Ishikawa (cell line): ENCODE measurements around the gene S100A16.

ENCODE experiments used
- CEBPB ChIP-seq: IDR thresholded peaks from 2 replicates; pipeline ENCODE4 v1.6.1; 2012
- CREB1 ChIP-seq: IDR thresholded peaks from 2 replicates; pipeline ENCODE4 v1.6.1; 2012; ENCODE audit warnings: low read depth
- EGR1 ChIP-seq: IDR thresholded peaks from 2 replicates; pipeline ENCODE4 v1.6.1; 2012
- EP300 ChIP-seq: IDR thresholded peaks from 2 replicates; pipeline ENCODE4 v1.6.1; 2012; ENCODE audit warnings: borderline replicate concordance
- FOXM1 ChIP-seq: IDR thresholded peaks from 2 replicates; pipeline ENCODE4 v1.6.1; 2012; ENCODE audit warnings: low read depth, borderline replicate concordance
- MAX ChIP-seq: IDR thresholded peaks from 2 replicates; pipeline ENCODE4 v1.6.1; 2012
- NFIC ChIP-seq: IDR thresholded peaks from 2 replicates; pipeline ENCODE4 v1.6.1; 2012
- RAD21 ChIP-seq: IDR thresholded peaks from 2 replicates; pipeline ENCODE4 v1.6.1; 2012; ENCODE audit warnings: low read depth
- REST ChIP-seq: IDR thresholded peaks from 2 replicates; pipeline ENCODE4 v1.6.1; 2012; ENCODE audit warnings: low read depth, mild to moderate bottlenecking
- TAF1 ChIP-seq: IDR thresholded peaks from 2 replicates; pipeline ENCODE4 v1.6.1; 2012; ENCODE audit warnings: low read depth, mild to moderate bottlenecking
- TCF12 ChIP-seq: IDR thresholded peaks from 2 replicates; pipeline ENCODE4 v1.6.1; 2012; ENCODE audit warnings: low read depth
- TEAD4 ChIP-seq: IDR thresholded peaks from 2 replicates; pipeline ENCODE4 v1.6.1; 2012
- USF1 ChIP-seq: IDR thresholded peaks from 2 replicates; pipeline ENCODE4 v1.6.1; 2012
- YY1 ChIP-seq: IDR thresholded peaks from 2 replicates; pipeline ENCODE4 v1.6.1; 2012; ENCODE audit warnings: low read depth
- ZBTB7A ChIP-seq: IDR thresholded peaks from 2 replicates; pipeline ENCODE4 v1.6.1; 2012; ENCODE audit warnings: low read depth

The S100A16 gene

GRCh38 chr1:153585006-153585405 is 27.9 kb downstream of the S100A16 start:
- no peak for TF ChIP-seq MAX
- TF ChIP-seq YY1, result no peak
- no peak for TF ChIP-seq NFIC
- TF ChIP-seq CREB1, result no peak
- no peak for TF ChIP-seq ZBTB7A
- no peak for TF ChIP-seq RAD21

GRCh38 chr1:153583976-153584375 is 29.0 kb downstream of the S100A16 start:
- TF ChIP-seq MAX, result no peak
- TF ChIP-seq YY1, result no peak
- no peak for TF ChIP-seq CREB1
- no peak for TF ChIP-seq EP300
- no peak for TF ChIP-seq TEAD4
- no peak for TF ChIP-seq RAD21
- no peak for TF ChIP-seq NFIC
- TF ChIP-seq USF1, result no peak
- no peak for TF ChIP-seq CEBPB
- TF ChIP-seq ZBTB7A, result no peak

GRCh38 chr1:153578936-153579335 is 34.0 kb downstream of the S100A16 start:
- TF ChIP-seq TEAD4, result no peak
- no peak for TF ChIP-seq ZBTB7A
- TF ChIP-seq CEBPB, result no peak
- TF ChIP-seq TAF1, result no peak
- no peak for TF ChIP-seq USF1
- TF ChIP-seq TCF12, result no peak
- TF ChIP-seq CREB1, result no peak
- no peak for TF ChIP-seq YY1
- TF ChIP-seq FOXM1, result no peak
- TF ChIP-seq RAD21, result no peak
- TF ChIP-seq EP300, result no peak
- TF ChIP-seq REST, result no peak
- TF ChIP-seq EGR1, result no peak
- TF ChIP-seq MAX, result no peak
- no peak for TF ChIP-seq NFIC

- TF ChIP-seq REST (no peak), EGR1 (no peak), ZBTB7A (no peak), NFIC (no peak), USF1 (no peak), CEBPB (no peak), CREB1 (no peak), YY1 (no peak), TAF1 (no peak), MAX (no peak), FOXM1 (no peak), TEAD4 (no peak), TCF12 (no peak), RAD21 (no peak)
Observed at GRCh38 chr1:153578490-153578889, 34.4 kb downstream of the S100A16 start.

- TF ChIP-seq EGR1, result no peak
- no peak for TF ChIP-seq EP300
- no peak for TF ChIP-seq TAF1
- TF ChIP-seq TCF12, result no peak
Observed at GRCh38 chr1:153577624-153578051, 35.3 kb downstream of the S100A16 start.

- TF ChIP-seq CREB1 (no peak), TCF12 (no peak)
Observed at GRCh38 chr1:153577138-153577537, 35.8 kb downstream of the S100A16 start.
